ENCODE results near the gene PAK6. TPM values are rescaled to one million over a fixed set of nuclear protein-coding genes. Genes with fewer than 3 reads are reported as not detected.

The PAK6 gene
- polyA plus RNA-seq, 1 donor (not counting 4 experiments of a cell fraction or from before 2014, with no cell fraction given), result 11.5 TPM

GRCh38 chr15:40295877-40296560, 57.2 kb downstream of the PAK6 start:
- H3K27me3 ChIP-seq (ENCODE audit: control insufficient read depth, extremely low read depth, insufficient read depth, low read length), result peaks cover 37% of the 10 kb centered on the region
- no peaks in the 10 kb centered on the region for H3K9me1 ChIP-seq (ENCODE audit: control insufficient read depth, extremely low read depth, insufficient read depth, low read length)
- no peaks in the 10 kb centered on the region for H3K4me1 ChIP-seq (ENCODE audit: control insufficient read depth, extremely low read depth, insufficient read depth, low read length)
- H4K20me1 ChIP-seq (ENCODE audit: control insufficient read depth, extremely low read depth, insufficient read depth, low read length), result no peaks in the 10 kb centered on the region
- H3K27ac ChIP-seq (ENCODE audit: control insufficient read depth, insufficient read depth, low read length), result no peak overlapping the region
- H3K4me3 ChIP-seq (ENCODE audit: control insufficient read depth in 2 of 3, extremely low read depth in 1 of 3, insufficient read depth in 2 of 3, low read depth in 1 of 3, low read length in 3 of 3), result no peak overlapping the region
- FAIRE-seq (no peak), DNase-seq (ENCODE audit: low read depth, low spot score) (no peak)
- H3K9ac ChIP-seq (ENCODE audit: control insufficient read depth, extremely low read depth, insufficient read depth, low read length), result no peak overlapping the region
- H2AFZ ChIP-seq (ENCODE audit: control insufficient read depth, low read length), result no peak overlapping the region
- no peaks in the 10 kb centered on the region for H3K79me2 ChIP-seq (ENCODE audit: control insufficient read depth, insufficient read depth, low read length)
- no peaks in the 10 kb centered on the region for H3K36me3 ChIP-seq (ENCODE audit: control insufficient read depth in 2 of 2, extremely low read depth in 1 of 2, insufficient read depth in 2 of 2, low read length in 2 of 2)
- dilution Hi-C loops (cut with MboI; ENCODE audit: extremely low pct_ligation_motif_present, low sequenced_read_pairs), result no loop called here
- no peaks in the 10 kb centered on the region for H3K9me3 ChIP-seq (ENCODE audit: control insufficient read depth, low read depth, low read length)
- TF ChIP-seq EZH2 (IDR thresholded peaks at IDR 0.05; ENCODE audit: low read length) (no peak), CTCF (optimal IDR thresholded peaks at IDR 0.05 in 1 of 3, IDR thresholded peaks at IDR 0.05 in 1 of 3, conservative IDR thresholded peaks at IDR 0.05 in 1 of 3; ENCODE audit: extremely low read depth in 1 of 3, insufficient read depth in 2 of 3, low read length in 3 of 3) (no peak)
- H3K4me2 ChIP-seq (ENCODE audit: control insufficient read depth, extremely low read depth, insufficient read depth, low read depth, low read length), result no peak overlapping the region

- FAIRE-seq (no peak), DNase-seq (ENCODE audit: low read depth, low spot score) (no peak)
- H3K4me1 ChIP-seq (ENCODE audit: control insufficient read depth, extremely low read depth, insufficient read depth, low read length), result no peaks in the 10 kb centered on the region
- dilution Hi-C loops (cut with MboI; ENCODE audit: extremely low pct_ligation_motif_present, low sequenced_read_pairs), result no loop called here
- H3K79me2 ChIP-seq (ENCODE audit: control insufficient read depth, insufficient read depth, low read length), result no peaks in the 10 kb centered on the region
- H3K4me2 ChIP-seq (ENCODE audit: control insufficient read depth, extremely low read depth, insufficient read depth, low read depth, low read length), result no peak overlapping the region
- H3K27ac ChIP-seq (ENCODE audit: control insufficient read depth, insufficient read depth, low read length), result no peak overlapping the region
- no peaks in the 10 kb centered on the region for H4K20me1 ChIP-seq (ENCODE audit: control insufficient read depth, extremely low read depth, insufficient read depth, low read length)
- no peak overlapping the region for H2AFZ ChIP-seq (ENCODE audit: control insufficient read depth, low read length)
- H3K4me3 ChIP-seq (ENCODE audit: control insufficient read depth in 2 of 3, extremely low read depth in 1 of 3, insufficient read depth in 2 of 3, low read depth in 1 of 3, low read length in 3 of 3), result no peak overlapping the region
- H3K9me3 ChIP-seq (ENCODE audit: control insufficient read depth, low read depth, low read length), result no peaks in the 10 kb centered on the region
- no peaks in the 10 kb centered on the region for H3K36me3 ChIP-seq (ENCODE audit: control insufficient read depth in 2 of 2, extremely low read depth in 1 of 2, insufficient read depth in 2 of 2, low read length in 2 of 2)
- no peaks in the 10 kb centered on the region for H3K9me1 ChIP-seq (ENCODE audit: control insufficient read depth, extremely low read depth, insufficient read depth, low read length)
- H3K27me3 ChIP-seq (ENCODE audit: control insufficient read depth, extremely low read depth, insufficient read depth, low read length), result peaks cover 35% of the 10 kb centered on the region
- TF ChIP-seq EZH2 (IDR thresholded peaks at IDR 0.05; ENCODE audit: low read length) (no peak), CTCF (optimal IDR thresholded peaks at IDR 0.05 in 1 of 3, IDR thresholded peaks at IDR 0.05 in 1 of 3, conservative IDR thresholded peaks at IDR 0.05 in 1 of 3; ENCODE audit: extremely low read depth in 1 of 3, insufficient read depth in 2 of 3, low read length in 3 of 3) (no peak)
- no peak overlapping the region for H3K9ac ChIP-seq (ENCODE audit: control insufficient read depth, extremely low read depth, insufficient read depth, low read length)
These were observed 57.8 kb downstream of the PAK6 start for GRCh38 chr15:40296561-40297230.

All from keratinocyte (primary cell).